HAP-1 (cell line): ENCODE measurements around the gene SORL1.
"Not testable (repeated sequence)": the region's sequence is repeated elsewhere in the genome, so short reads cannot be mapped to it uniquely, and the experiment has no call there.

Experiments
- DNase-seq, 2 experiments: peaks; one replicate each; pipeline ENCODE4 v3.0.0-alpha.2; 2016 to 2020; ENCODE audit warnings: low spot score in 2 of 2
- H3K27me3 ChIP-seq: fragments of 250-450 bp; sonication (Bioruptor Pico); 2 replicates; pipeline ENCODE4 v1.5.1; 2020; ENCODE audit warnings: low read depth, mild to moderate bottlenecking, moderate library complexity
- H3K36me3 ChIP-seq: fragments of 250-450 bp; sonication (Bioruptor Pico); replicated peaks from 2 replicates; pipeline ENCODE4 v1.5.1; 2020; ENCODE audit warnings: mild to moderate bottlenecking
- H3K4me1 ChIP-seq: fragments of 250-450 bp; sonication (Bioruptor Pico); 2 replicates; pipeline ENCODE4 v1.5.1; 2020; ENCODE audit warnings: mild to moderate bottlenecking
- H3K4me3 ChIP-seq: fragments of 250-450 bp; sonication (Bioruptor Pico); 2 replicates; pipeline ENCODE4 v1.5.1; 2020; ENCODE audit warnings: mild to moderate bottlenecking, moderate library complexity
- H3K9me3 ChIP-seq: fragments of 250-450 bp; sonication (Bioruptor Pico); 2 replicates; pipeline ENCODE4 v1.5.1; 2020; ENCODE audit warnings: mild to moderate bottlenecking, moderate library complexity
- in situ Hi-C: fragments of 300-500 bp; cut with MboI; formaldehyde crosslinking; loops from 3 replicates; pipeline ENCODE4 v1.14.3; 2020; ENCODE audit warnings: low sequenced_read_pairs, inconsistent platforms, mixed read lengths

Gene SORL1, protein sequence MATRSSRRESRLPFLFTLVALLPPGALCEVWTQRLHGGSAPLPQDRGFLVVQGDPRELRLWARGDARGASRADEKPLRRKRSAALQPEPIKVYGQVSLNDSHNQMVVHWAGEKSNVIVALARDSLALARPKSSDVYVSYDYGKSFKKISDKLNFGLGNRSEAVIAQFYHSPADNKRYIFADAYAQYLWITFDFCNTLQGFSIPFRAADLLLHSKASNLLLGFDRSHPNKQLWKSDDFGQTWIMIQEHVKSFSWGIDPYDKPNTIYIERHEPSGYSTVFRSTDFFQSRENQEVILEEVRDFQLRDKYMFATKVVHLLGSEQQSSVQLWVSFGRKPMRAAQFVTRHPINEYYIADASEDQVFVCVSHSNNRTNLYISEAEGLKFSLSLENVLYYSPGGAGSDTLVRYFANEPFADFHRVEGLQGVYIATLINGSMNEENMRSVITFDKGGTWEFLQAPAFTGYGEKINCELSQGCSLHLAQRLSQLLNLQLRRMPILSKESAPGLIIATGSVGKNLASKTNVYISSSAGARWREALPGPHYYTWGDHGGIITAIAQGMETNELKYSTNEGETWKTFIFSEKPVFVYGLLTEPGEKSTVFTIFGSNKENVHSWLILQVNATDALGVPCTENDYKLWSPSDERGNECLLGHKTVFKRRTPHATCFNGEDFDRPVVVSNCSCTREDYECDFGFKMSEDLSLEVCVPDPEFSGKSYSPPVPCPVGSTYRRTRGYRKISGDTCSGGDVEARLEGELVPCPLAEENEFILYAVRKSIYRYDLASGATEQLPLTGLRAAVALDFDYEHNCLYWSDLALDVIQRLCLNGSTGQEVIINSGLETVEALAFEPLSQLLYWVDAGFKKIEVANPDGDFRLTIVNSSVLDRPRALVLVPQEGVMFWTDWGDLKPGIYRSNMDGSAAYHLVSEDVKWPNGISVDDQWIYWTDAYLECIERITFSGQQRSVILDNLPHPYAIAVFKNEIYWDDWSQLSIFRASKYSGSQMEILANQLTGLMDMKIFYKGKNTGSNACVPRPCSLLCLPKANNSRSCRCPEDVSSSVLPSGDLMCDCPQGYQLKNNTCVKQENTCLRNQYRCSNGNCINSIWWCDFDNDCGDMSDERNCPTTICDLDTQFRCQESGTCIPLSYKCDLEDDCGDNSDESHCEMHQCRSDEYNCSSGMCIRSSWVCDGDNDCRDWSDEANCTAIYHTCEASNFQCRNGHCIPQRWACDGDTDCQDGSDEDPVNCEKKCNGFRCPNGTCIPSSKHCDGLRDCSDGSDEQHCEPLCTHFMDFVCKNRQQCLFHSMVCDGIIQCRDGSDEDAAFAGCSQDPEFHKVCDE (N-terminal part only)

DNA sequence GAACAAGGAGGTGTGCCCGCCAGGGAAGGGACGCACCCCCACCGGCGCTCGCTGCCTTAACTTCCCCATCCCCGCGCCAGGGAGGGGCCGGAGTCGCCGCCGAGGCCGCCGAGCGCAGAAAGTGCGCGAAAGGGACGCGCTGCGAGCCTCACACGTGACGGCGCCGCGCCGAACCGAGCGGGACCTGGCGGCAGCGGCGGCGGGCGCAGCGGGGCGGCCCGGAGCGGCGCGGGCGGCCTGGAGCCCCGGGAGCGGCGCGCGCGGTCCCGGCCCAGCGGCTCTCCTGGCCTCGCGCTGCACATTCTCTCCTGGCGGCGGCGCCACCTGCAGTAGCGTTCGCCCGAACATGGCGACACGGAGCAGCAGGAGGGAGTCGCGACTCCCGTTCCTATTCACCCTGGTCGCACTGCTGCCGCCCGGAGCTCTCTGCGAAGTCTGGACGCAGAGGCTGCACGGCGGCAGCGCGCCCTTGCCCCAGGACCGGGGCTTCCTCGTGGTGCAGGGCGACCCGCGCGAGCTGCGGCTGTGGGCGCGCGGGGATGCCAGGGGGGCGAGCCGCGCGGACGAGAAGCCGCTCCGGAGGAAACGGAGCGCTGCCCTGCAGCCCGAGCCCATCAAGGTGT lies at the start of gene SORL1:
SORL1 (plus strand) TSS at position 329 of the 623 bp plus-strand sequence; CDS start at position 347, 18 bp downstream.
- in situ Hi-C loops, result no loop called here
- peak; percentile 69 to 86 for DNase-seq
- no peaks in the 10 kb centered on the region for H3K36me3 ChIP-seq
- no peaks in the 10 kb centered on the region for H3K27me3 ChIP-seq
- peak within 1 kb of the TSS; percentile 69 for H3K4me3 ChIP-seq
- H3K4me1 ChIP-seq, result peaks cover 24% of the 10 kb centered on the region
- H3K9me3 ChIP-seq, result no peaks in the 10 kb centered on the region

DNA sequence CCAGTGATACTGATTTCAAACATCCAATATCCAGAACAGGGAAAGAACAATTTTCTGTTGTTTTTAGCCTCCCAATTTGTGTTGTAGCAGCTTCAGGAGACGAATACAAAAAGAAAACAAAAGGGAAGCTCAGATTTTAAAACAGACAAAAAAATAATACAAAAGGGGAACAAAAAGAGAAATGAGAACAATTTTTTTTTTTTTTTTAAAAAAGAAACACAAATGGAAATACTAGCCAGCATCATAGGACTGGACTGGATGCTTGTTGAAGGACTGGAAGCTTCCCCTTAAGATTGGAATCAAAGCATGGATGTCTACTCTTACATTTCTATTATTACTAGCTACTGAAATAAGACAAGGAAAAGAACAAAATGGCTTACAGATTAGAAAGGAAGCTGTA lies 46.5 kb upstream of the SORL1 start:
- H3K36me3 ChIP-seq, result no peaks in the 10 kb centered on the region
- 0 out of 2 replicates have a peak, but pooled peaks cover 5% of the 10 kb centered on the region for H3K9me3 ChIP-seq
- no peaks in the 10 kb centered on the region for H3K27me3 ChIP-seq
- H3K4me1 ChIP-seq, result peaks cover 3% of the 10 kb centered on the region
- in situ Hi-C loops, result no loop called here
- no peak overlapping the region for H3K4me3 ChIP-seq
- DNase-seq, result no peak

DNA sequence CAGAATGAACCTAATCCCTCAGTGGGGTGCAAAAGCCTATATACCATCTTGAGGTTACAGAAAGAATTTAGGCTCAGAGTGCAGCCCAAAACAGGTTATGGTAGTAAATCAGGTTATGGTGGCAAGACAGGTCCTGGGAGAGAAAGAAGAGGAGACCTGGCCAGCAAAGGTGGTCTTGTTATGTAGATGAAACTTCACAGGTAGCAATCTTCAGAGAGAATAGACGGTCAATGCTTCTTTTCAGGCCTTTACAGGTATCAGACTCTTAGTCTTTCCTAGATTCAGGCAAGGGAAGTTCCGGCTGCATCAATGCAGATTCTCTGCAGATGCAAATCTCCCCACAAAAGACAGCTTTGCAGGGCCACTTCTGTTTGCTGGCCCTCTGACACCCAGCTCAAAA lies 45.8 kb upstream of the SORL1 start:
- Histone ChIP-seq H3K4me3 (no peak overlapping the region), H3K9me3 (0 out of 2 replicates have a peak, but pooled peaks cover 5% of the 10 kb centered on the region), H3K27me3 (no peaks in the 10 kb centered on the region), H3K36me3 (no peaks in the 10 kb centered on the region), H3K4me1 (peaks cover 3% of the 10 kb centered on the region)
- no peak for DNase-seq
- in situ Hi-C loops, result no loop called here

DNA sequence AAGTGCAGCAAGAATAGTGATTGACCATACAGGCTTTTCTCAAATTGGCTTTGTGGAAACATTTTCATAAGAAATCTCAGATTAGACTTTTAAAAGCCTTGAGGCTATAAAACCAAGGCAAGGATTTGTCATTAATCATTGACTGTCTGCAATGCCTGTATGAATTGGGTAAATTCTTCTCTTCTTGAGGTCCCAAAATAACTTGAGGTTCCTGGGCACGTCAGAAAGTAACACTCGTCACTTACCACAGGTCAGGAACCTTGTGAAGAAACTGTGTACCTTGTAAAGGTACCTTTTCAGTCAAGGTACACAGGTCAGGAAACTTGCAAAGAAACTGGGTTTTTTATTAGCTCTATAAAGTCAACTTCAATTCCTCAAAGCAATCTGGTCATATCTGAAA lies 43.3 kb upstream of the SORL1 start:
- H3K9me3 ChIP-seq, result no peaks in the 10 kb centered on the region

DNA sequence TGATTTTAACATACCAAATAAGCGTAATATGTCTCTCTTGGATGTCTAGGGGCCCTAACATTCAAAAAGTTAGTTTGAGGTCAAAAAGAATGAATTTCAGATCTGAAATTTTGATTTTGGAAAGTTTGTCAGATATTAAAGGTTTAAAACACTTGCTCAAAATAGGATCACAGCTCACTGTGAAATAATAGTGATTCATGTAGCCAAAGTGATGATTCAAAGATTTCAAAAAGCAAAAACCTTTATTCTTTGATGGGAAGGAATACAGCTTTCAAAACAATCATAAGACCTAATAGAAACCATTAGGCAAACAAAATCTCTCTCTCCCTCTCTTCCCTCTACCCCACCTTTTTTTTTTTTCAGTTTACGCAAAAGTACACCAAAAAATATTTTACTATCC lies 42.1 kb upstream of the SORL1 start:
- in situ Hi-C loops, H3K4me1 ChIP-seq, H3K4me3 ChIP-seq, DNase-seq, H3K9me3 ChIP-seq, H3K27me3 ChIP-seq, H3K36me3 ChIP-seq: not testable (repeated sequence)

More for the DNA sequence above, 43.3 kb upstream of the SORL1 start:
- peaks cover 3% of the 10 kb centered on the region for H3K4me1 ChIP-seq
- in situ Hi-C loops, result no loop called here
- DNase-seq, result no peak
- H3K27me3 ChIP-seq, result no peaks in the 10 kb centered on the region
- H3K36me3 ChIP-seq, result no peaks in the 10 kb centered on the region
- no peak overlapping the region for H3K4me3 ChIP-seq

DNA sequence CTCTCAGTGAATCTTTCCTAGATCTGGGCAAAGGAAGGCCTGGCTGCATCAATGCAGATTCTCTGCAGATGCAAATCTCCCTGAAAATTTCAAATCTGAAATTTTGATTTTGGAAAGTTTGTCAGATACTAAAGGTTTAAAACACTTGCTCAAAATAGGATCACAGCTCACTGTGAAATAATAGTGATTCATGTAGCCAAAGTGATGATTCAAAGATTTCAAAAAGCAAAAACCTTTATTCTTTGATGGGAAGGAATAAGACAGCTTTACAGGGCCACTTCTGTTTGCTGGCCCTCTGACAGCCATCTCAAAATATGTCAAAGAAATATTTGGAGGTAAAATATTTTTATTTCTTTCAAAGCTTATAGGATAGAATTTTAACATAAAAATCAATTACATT lies 40.8 kb upstream of the SORL1 start:
- H3K27me3 ChIP-seq, H3K4me1 ChIP-seq, H3K4me3 ChIP-seq, in situ Hi-C loops, H3K9me3 ChIP-seq, DNase-seq, H3K36me3 ChIP-seq: not testable (repeated sequence)

DNA sequence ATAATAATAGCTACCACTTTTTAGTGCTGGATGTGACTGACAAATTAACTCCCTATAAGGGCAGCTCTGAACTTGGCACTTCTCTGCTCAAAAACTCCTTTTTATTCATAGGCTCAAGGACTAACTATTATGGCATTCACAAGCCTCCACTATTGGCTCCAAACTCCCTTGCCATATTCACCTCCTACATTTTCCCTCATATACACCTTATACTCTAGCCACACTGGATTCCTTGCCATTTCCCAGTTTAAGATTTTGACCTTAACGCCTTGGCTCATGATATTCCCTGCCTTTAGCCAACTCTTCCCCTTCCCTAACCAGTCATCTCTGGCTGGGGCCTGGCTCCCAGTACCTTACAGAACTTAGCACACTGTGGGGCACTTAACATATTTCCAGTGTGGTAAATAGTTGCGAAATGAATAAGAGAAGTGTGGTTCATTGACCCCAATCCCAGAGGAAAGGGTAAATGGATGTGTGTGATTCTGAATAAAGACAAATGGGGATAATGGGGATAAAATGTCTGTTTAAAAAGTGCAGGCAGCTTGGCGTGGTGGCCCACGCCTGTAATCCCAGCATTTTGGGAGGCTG lies 40.0 kb upstream of the SORL1 start:
- Histone ChIP-seq H3K4me1 (peaks cover 3% of the 10 kb centered on the region), H3K36me3 (no peaks in the 10 kb centered on the region), H3K27me3 (no peaks in the 10 kb centered on the region), H3K4me3 (no peak overlapping the region), H3K9me3 (no peaks in the 10 kb centered on the region)
- DNase-seq, result no peak
- in situ Hi-C loops, result no loop called here

DNA sequence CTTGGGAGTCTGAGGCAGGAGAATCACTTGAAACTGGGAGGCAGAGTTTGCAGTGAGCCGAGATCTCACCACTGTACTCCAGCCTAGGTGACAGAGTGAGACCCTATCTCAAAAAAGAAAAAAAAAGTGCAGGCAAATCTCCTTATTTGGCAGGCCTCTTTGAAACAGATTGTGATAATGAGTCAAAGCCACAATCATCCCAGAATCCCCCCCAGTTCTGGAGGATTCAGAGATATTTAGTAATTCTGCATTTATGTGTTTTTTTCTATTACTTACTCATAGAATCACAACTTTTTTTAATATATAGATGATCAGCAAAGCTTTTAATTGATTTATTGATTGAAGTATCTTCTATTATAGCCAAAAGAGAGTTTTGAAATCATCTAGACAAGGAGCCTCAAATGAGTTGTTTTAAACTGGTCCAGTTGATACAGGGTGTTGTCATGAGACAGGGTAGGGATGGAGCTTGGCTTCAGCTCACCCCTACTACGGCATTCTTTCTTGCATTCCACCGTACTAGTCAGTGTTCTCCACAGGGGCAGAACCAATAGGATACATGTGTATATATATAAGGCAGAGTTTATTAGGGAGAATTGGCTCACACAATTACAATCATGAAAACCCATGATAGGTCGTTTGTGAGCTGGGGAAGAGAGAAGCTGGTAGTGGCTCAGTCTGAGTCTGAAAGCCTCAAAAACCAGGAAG lies 39.3 kb upstream of the SORL1 start:
- H3K27me3 ChIP-seq, result no peaks in the 10 kb centered on the region
- H3K4me1 ChIP-seq, result no peaks in the 10 kb centered on the region; the same call in 1 of the 2 replicates
- in situ Hi-C loops, result no loop called here
- DNase-seq, result no peak
- H3K9me3 ChIP-seq, result no peaks in the 10 kb centered on the region
- no peak overlapping the region for H3K4me3 ChIP-seq
- H3K36me3 ChIP-seq, result no peaks in the 10 kb centered on the region

DNA sequence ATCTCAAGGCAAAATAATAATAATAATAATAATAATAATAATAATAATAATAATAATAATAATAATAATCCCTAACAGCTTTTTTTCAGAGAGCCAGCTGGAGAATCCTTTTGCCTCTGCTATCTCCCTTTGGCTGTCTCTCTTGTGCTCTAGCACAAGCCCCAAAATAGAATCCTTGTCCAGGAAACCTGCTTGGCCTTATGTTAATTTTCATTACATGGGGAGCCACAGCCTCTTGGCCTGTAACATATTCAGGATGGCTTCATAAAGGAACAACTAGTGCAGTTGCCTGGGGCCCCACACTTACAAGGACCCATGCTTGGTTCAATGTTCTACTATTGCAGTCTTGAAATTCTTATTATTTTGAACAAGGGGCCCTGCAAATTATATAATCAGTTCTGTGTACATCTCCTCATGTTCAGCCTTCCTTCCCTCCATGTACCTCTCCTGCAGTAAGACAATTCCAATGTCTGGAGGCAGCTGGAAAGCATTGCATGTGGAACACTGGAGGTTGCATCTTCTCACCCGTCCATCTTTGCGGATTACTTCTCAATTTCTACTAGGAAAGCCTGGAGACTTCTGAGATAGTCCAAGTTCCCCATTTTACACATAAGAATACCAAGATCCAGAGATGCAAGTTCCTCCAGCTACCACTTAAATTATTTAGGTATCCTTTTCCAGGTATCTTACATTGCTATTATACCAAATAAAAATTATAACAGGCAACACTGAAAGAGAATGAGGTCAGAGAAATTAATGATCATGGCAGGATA lies 37.8 kb upstream of the SORL1 start:
- Histone ChIP-seq H3K36me3 (no peaks in the 10 kb centered on the region), H3K27me3 (no peaks in the 10 kb centered on the region), H3K4me3 (no peak overlapping the region), H3K9me3 (no peaks in the 10 kb centered on the region), H3K4me1 (no peaks in the 10 kb centered on the region)
- in situ Hi-C loops, result no loop called here
- DNase-seq, result no peak

DNA sequence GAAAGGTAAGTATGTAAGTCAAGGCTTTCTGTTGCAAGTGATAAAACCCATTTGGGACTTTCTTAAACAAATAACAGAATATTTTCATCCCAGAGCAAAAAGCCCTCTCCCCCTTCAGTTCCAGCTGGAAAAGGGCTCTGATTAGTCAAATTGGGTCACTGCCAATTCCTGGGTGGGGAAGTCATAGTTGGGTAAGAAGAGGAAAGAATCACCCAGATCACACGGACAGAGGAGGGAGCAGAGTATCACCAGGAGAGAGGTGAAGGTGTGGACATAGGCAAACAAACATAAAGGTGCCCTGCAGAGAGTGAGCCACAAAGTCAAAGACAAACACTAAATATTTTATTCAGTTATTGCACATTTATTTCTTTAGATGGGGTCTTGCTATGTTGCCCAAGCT lies 36.3 kb upstream of the SORL1 start:
- in situ Hi-C loops, result no loop called here
- no peak for DNase-seq
- H3K36me3 ChIP-seq, result no peaks in the 10 kb centered on the region
- no peaks in the 10 kb centered on the region for H3K27me3 ChIP-seq
- H3K4me3 ChIP-seq, result no peak overlapping the region
- H3K4me1 ChIP-seq, result no peaks in the 10 kb centered on the region
- H3K9me3 ChIP-seq, result no peaks in the 10 kb centered on the region

DNA sequence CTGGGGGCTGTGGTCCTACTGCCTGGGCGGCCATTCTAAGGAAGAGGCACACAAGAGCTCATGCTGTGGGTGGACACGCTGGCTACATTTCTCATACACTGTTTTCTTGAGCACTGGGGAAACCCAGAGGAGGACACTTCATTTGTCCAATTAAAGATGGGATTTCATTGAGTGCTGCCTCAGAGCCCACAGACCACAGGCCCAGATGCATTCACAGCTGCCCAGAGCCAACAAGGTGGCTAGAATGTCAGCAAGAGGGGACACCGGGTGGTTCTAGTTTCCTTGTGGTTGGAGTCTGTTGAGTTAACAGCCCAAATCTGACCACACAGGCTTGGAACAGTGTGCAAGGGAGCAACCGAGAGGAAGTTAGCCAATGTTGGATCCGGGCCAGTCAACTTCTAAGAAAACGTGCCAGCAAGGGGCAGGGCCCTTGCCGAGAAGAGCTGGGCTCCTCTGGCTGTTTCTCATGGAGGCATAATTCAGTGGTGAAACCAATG lies 35.0 kb upstream of the SORL1 start:
- no peak overlapping the region for H3K4me3 ChIP-seq
- H3K27me3 ChIP-seq, result no peaks in the 10 kb centered on the region
- no peaks in the 10 kb centered on the region for H3K9me3 ChIP-seq
- H3K4me1 ChIP-seq, result no peaks in the 10 kb centered on the region
- no peak for DNase-seq
- H3K36me3 ChIP-seq, result no peaks in the 10 kb centered on the region
- in situ Hi-C loops, result no loop called here

DNA sequence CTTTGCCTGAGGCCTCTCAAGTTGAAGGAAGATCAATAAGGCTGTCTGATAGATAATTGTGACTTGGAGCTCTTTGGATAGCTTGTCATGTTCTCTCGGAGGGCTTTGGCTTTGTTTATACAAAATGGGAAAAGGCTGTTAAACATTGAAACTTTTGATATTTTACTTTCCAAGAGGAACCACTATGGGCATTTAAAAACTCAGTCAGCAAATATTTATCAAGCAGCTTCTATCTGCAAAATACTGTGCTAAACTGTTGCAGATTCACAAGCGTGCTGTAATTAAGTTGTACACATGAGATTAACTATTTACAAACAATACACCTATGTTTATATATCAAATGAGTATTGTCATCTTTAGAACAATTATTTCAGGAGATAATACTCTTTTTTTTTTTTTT lies 34.5 kb upstream of the SORL1 start:
- no peaks in the 10 kb centered on the region for H3K4me1 ChIP-seq

More for the DNA sequence above, 34.5 kb upstream of the SORL1 start:
- in situ Hi-C loops, result no loop called here
- H3K4me3 ChIP-seq, result no peak overlapping the region
- H3K27me3 ChIP-seq, result no peaks in the 10 kb centered on the region
- no peak for DNase-seq
- H3K36me3 ChIP-seq, result no peaks in the 10 kb centered on the region
- H3K9me3 ChIP-seq, result no peaks in the 10 kb centered on the region
